Astrocyte of the spinal cord (primary cell): ENCODE data around the gene FOSB.

Experiments used
- DNase-seq: peaks from one replicate; pipeline ENCODE4 v3.0.0; 2011; ENCODE audit warnings: low read depth, low spot score
- H3K4me3 ChIP-seq: 2 replicates; pipeline ENCODE4 v1.5.1; 2011; ENCODE audit warnings: low read depth, mild to moderate bottlenecking, low read length, moderate library complexity
- in situ Hi-C: cut with HindIII; loops from 2 replicates; pipeline ENCODE4 v1.10.0; 2017; ENCODE audit warnings: low sequenced_read_pairs
- TF ChIP-seq, protein P1 (sequence below): IDR thresholded peaks from 2 replicates; pipeline ENCODE4 v1.5.1; 2012; ENCODE audit warnings: low read depth, mild to moderate bottlenecking, low read length, inconsistent platforms

The FOSB gene

DNA sequence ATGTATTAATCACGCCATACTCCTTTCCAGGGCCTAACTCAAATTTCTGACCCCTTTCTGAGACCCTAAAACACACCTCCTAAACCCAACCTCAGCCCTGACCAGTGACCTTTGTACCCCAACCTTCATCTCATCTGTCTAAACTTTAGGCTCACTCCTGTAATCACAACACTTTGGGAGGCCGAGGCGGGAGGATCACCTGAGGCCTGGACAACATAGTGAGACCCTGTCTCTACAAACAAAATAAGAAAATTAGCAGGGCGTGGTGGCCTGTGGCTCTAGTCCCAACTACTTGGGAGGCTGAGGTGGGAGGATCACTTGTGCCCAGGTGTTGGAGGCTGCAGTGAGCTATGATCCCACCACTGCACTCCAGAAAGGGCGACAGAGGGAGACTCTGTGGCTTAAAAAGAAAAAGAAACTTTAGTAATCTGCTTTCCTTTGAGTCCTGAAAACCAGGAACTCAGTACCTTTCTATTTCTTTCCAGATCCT lies 24.4 kb downstream of the FOSB start:
- TF ChIP-seq, protein P1, sequence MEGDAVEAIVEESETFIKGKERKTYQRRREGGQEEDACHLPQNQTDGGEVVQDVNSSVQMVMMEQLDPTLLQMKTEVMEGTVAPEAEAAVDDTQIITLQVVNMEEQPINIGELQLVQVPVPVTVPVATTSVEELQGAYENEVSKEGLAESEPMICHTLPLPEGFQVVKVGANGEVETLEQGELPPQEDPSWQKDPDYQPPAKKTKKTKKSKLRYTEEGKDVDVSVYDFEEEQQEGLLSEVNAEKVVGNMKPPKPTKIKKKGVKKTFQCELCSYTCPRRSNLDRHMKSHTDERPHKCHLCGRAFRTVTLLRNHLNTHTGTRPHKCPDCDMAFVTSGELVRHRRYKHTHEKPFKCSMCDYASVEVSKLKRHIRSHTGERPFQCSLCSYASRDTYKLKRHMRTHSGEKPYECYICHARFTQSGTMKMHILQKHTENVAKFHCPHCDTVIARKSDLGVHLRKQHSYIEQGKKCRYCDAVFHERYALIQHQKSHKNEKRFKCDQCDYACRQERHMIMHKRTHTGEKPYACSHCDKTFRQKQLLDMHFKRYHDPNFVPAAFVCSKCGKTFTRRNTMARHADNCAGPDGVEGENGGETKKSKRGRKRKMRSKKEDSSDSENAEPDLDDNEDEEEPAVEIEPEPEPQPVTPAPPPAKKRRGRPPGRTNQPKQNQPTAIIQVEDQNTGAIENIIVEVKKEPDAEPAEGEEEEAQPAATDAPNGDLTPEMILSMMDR: no peak
- no peak for DNase-seq
- H3K4me3 ChIP-seq: no peak overlapping the region
- in situ Hi-C loops: no loop called here

DNA sequence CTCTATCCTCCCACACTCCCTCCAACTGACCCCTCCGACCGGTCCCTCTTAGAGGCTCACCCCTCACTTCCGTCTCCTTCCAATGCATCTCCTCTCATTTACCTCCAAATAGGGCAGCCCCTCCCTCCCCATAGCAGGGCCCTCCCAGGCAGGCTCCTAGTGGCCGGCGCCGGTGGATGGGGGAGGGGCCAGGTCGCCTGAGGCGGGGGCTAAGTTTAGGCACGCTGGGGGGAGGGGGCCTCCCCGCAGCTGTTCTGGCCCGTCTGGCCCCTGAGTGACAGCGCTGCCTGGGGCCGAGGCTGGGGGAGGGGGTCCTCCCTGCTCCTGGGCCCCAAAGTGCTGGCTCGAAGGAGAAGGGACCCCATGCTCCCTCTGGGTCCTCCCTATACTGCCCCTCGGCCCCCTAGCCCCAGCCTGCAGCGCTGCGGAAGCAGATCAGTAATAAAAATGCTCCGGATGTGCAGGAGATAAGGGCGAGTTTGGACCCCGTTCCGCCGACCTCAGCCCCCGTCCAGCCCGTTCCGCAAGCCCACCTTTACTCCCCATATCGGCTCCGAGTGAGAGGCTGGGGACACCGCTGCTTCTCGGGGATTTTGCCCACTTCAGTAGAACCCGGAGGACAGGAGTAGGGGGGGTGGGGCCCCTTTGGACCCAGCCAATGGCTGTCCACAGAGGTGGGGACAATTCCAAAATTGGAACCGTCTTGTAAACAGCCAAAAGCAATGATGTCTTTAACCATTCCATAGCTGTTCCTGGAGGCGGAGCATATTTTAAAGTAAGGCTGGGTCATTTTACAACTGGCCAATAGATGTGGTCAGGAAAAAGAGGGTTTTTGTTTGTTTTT lies 25.1 kb downstream of the FOSB start:
- TF ChIP-seq, protein P1: no peak
- H3K4me3 ChIP-seq: peak overlapping the region; percentile 52
- in situ Hi-C loops: no loop called here
- peak; percentile 63 for DNase-seq

DNA sequence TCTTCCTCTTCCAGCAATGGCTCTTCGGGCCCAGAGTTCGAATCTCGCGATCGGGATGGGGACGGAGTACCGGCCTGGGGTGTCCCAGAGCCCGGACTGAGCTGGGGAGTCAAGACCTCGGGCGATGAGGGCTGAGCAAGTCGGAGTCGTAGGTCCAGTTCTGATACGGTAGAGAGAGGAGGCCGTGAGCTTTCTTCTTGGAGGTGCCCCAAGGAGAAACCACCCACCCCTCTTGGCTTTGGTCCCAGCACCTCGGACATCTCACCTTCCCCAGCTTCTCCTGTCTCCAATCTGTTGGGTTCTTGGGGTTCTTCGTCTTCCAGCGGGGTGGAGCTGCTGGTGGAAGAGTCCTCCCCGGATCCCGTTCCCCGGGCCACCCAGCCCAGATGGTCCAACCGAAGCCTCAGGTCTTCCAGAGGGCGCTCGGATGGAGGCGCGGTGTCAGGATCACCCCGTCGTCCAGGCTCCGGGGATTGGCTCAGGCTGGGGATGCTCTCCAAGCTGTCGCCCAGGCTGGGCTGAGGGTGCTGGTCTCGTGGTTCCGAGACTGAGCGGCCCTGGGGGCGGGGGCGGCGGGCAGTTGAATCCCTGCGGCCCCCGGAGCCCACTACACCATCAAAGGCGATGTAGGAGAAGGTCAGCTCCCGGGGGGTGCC lies 26.6 kb downstream of the FOSB start:
- in situ Hi-C loops: no loop called here
- DNase-seq: no peak
- H3K4me3 ChIP-seq: no peak overlapping the region
- TF ChIP-seq, protein P1: no peak

DNA sequence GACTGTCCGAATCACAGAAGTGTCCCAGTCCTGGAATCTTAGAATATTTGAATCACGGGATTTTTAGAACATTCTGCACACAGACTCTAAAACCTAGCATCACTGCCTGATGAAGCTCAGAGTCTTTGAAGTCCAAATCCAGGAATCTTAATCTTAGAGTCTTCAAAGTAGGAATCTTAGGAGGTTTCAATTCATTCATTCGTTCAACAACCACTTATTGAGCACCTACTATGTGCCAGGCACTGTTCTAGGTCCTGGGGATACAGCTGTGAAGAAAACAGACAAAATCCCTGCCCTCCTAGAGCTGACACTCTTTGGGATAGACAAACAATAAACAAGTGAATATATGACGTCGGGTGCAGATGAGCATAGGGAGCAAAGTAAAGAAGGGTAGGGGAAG lies 27.4 kb downstream of the FOSB start:
- in situ Hi-C loops: no loop called here
- TF ChIP-seq, protein P1: no peak
- no peak overlapping the region for H3K4me3 ChIP-seq
- no peak for DNase-seq

DNA sequence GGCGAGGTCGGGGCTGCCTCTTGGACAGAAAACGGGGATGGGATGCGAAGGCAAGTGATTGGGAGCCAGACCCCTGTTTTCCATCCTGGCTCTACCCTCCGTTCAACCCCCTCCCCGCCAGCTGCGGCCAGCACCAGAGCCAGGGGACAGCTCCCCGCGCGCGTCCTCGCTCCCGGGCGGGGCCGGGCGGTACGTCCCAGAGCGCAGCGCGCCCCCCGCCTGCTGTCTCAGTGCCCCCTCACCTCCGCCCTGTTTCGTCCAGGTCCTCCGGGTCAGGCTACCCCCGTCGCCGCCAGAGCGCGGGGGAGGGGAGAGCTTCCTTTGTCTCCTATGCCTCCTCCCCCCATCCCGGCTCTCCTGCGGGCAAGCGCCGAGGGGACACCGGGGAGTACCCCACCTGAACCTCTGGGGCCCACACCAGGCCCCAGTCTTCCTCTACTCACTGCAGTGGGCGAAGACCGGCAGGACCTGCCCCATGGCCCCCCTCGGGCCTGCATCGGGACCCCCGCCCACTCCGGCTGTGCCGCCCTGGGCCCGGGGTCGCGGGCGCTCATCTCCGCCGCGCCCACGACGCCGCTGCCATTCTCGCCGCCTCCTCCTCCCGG lies 28.7 kb downstream of the FOSB start:
- TF ChIP-seq, protein P1: no peak

DNA sequence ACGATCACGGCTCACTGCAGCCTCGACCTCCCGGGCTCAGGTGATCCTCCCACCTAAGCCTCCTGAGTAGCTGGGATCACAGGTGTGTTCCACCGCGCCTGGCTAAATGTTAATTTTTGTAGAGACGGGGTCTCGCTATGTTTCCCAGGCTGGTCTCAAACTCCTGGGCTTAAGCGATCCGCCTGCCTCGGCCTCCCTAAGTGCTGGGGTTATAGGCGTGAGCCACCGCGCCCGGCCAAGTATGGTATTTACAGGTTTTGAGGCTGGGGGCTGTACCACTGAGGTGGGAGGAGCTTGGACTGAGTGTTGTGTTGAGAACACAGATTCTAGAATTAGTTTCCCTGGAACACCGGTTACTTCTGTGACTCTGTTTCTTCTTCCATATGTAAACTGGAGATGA lies 30.0 kb downstream of the FOSB start:
- in situ Hi-C loops: no loop called here
- no peak for DNase-seq
- TF ChIP-seq, protein P1: no peak
- no peak overlapping the region for H3K4me3 ChIP-seq

More for the DNA sequence above, 28.7 kb downstream of the FOSB start:
- DNase-seq: no peak
- in situ Hi-C loops: no loop called here
- H3K4me3 ChIP-seq: peak overlapping the region; percentile 65
